AG04450 (cell line): ENCODE results near the gene ECI2. TPM values are rescaled to one million over a fixed set of nuclear protein-coding genes. Genes with fewer than 3 reads are reported as not detected.

Source experiments
- CTCF ChIA-PET: fragments of 300-600, 350-600 bp; formaldehyde crosslinking; extraction: SDS; loops from one replicate; lab custom pipeline; 2022; ENCODE audit warnings: antibody characterized with exemption, inconsistent platforms; lab: Charles Lee
- POLR2A ChIA-PET: fragments of 350-600 bp; formaldehyde crosslinking; extraction: SDS; loops from one replicate; lab custom pipeline; 2021; ENCODE audit warnings: antibody characterized with exemption, inconsistent platforms; lab: Yijun Ruan, JAX
- DNase-seq: peaks from one replicate; pipeline ENCODE4 v3.0.0-alpha.2; 2011; ENCODE audit warnings: low read depth, low spot score
- H3K27ac ChIP-seq: one replicate; pipeline ENCODE4 v1.5.1; 2012; ENCODE audit warnings: low read depth, low read length, control low read depth
- H3K27me3 ChIP-seq: one replicate; pipeline ENCODE4 v1.6.0; 2012; ENCODE audit warnings: low read length; ENCODE audit not compliant: control insufficient read depth, insufficient read depth
- H3K4me3 ChIP-seq: 2 replicates; pipeline ENCODE4 v1.5.1; 2011; ENCODE audit warnings: mild to moderate bottlenecking, low read depth, low read length, control low read depth
- H3K9me3 ChIP-seq: 2 replicates; pipeline ENCODE4 v1.5.1; 2012; ENCODE audit warnings: low read length; ENCODE audit not compliant: control insufficient read depth, insufficient read depth
- polyA plus RNA-seq: library from polyadenylated mRNA; depleted of rRNA; stranded (reverse); fragments of >200 nt; gene quantifications from 2 replicates; pipeline ENCODE4 v1.2.3, GENCODE V29; 2011
- TF ChIP-seq, protein P1 (sequence below): IDR thresholded peaks from 2 replicates; pipeline ENCODE4 v1.5.1; 2011; ENCODE audit warnings: low read depth, low read length, control low read depth, inconsistent platforms

The ECI2 gene
- polyA plus RNA-seq, 1 experiment: 88.4 TPM

DNA sequence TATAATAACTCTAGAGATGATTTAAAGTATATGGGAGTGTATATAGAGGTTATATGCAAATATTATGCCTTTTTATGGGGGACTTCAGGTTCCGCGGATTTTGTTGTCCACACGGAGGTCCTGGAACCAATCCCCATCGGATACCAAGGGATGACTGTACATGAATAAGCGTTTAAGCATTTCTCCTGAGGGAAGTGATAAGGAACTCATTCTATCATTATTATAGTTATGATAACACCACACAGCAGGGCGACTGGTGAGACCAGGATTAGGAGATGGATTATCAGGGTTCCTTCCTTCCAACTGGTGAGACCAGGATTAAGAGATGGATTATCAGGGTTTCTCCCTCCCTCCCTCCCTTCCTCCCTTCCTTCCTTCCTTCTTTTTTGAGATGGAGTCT lies 6.6 kb downstream of the ECI2 start:
- Histone ChIP-seq H3K4me3 (no peak overlapping the region), H3K27me3 (no peaks in the 10 kb centered on the region), H3K27ac (no peak overlapping the region), H3K9me3 (no peaks in the 10 kb centered on the region; the same call in 1 of the 2 replicates)
- CTCF ChIA-PET: interaction anchor here (0.9 to 1.7 kb wide), 3 partner anchors 27 to 72 kb away, joined by 3 to 4 read pairs (median 4); no protein-coding TSS in a partner anchor
- POLR2A ChIA-PET: no interaction called here
- DNase-seq: no peak
- TF ChIP-seq, protein P1, sequence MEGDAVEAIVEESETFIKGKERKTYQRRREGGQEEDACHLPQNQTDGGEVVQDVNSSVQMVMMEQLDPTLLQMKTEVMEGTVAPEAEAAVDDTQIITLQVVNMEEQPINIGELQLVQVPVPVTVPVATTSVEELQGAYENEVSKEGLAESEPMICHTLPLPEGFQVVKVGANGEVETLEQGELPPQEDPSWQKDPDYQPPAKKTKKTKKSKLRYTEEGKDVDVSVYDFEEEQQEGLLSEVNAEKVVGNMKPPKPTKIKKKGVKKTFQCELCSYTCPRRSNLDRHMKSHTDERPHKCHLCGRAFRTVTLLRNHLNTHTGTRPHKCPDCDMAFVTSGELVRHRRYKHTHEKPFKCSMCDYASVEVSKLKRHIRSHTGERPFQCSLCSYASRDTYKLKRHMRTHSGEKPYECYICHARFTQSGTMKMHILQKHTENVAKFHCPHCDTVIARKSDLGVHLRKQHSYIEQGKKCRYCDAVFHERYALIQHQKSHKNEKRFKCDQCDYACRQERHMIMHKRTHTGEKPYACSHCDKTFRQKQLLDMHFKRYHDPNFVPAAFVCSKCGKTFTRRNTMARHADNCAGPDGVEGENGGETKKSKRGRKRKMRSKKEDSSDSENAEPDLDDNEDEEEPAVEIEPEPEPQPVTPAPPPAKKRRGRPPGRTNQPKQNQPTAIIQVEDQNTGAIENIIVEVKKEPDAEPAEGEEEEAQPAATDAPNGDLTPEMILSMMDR: no peak

DNA sequence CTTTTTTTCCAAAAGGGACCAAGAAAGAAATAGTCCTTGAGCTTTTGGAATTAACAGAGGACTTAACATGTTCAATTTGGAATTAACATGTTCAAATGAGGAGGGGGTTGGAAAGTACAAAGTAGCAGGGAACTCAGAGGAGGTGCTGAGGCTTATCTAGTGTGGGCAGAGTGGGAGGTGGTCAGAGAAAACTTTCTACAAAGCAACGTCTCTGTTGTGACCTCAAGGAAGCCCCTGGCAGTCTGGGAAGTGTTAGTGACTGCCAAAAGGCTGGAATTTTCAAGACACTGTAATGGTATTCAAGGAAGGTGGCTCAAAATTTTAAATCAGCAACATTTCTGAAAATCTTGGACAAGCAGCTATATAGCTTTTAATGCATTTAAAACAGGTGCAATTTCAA lies 7.3 kb downstream of the ECI2 start:
- DNase-seq: no peak
- Histone ChIP-seq H3K9me3 (no peaks in the 10 kb centered on the region; the same call in 1 of the 2 replicates), H3K4me3 (no peak overlapping the region), H3K27me3 (no peaks in the 10 kb centered on the region), H3K27ac (no peak overlapping the region)
- POLR2A ChIA-PET: no interaction called here
- CTCF ChIA-PET: interaction anchor here (0.9 to 3.2 kb wide), 3 partner anchors 28 to 83 kb away, joined by 4 to 33 read pairs (median 4); no protein-coding TSS in a partner anchor
- TF ChIP-seq, protein P1: no peak

DNA sequence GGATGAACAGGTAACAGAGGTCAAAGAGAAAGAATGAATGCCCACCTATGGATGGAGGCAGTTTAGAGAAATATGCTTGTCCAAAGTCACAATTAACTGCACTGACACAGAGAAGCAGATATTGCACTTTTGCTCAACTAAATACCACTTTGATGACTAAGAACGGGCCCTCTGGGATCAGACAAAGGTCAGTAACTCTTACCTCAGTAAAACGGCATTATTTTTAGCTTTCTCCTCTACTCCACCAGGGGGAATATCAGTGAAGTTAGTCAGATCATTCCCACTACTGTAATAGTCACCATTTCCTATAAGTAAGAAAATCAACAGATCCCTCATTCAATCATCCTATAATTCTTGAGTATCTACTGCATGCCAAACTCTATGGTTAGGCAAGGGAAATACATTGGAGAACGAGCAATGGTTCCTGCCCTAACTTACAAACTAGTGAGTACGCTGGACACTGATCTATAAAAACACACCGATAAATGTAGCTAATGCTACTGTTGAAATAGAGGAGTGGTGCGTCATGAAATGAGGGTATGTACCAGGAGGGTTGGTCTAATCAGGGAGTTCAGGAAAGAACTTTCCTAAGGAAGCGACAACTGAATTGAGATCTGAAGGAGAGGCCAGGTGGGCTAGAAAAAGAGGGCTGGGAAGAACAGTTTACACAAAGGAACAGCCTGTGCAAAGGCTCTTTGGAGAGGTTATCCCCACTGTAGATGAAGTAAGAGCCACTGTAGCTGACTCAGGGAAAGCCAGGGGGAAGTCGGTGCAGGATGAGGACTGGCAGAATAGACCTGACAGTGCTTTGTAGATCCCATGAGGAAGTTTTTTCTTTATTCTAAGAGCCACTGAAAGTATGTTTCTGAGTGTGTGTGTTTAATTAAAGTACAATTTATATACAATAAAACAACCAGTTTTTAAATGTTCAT lies 9.2 kb downstream of the ECI2 start:
- ChIA-PET POLR2A (interaction anchor here (1.1 to 1.3 kb wide), 2 partner anchors 10 to 105 kb away, joined by 4 read pairs; partner anchors contain the start of gene ECI2), CTCF (interaction anchor here (0.6 to 3.4 kb wide), 8 partner anchors 14 to 277 kb away, joined by 3 to 33 read pairs (median 3); partner anchors contain the start of gene FAM50B)
- TF ChIP-seq, protein P1: peak; percentile 58
- H3K4me3 ChIP-seq: no peak overlapping the region
- no peaks in the 10 kb centered on the region for H3K27me3 ChIP-seq
- H3K9me3 ChIP-seq: no peaks in the 10 kb centered on the region
- peak; percentile 62 for DNase-seq
- peak overlapping the region; percentile 11 for H3K27ac ChIP-seq

DNA sequence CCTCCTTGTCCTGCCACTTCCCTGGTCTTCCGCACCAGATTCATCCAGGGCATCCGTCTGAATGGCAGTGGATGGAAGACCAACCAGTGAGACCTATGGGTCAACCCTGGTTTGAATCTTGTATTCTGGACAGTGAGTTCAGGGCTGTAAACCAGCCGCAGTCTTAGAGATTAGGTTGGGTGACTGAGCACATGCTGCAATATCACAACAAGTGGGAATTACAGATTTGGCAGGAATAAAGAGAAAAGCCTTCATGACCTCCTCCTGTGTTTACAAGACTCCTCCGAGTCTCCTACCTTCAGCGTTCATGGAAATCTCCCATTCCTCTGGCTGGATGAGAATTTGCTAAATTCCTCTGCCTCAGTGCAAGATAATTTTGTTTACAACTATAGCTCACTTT lies 9.9 kb downstream of the ECI2 start:
- no peak overlapping the region for H3K4me3 ChIP-seq
- no peak for DNase-seq
- no peaks in the 10 kb centered on the region for H3K27me3 ChIP-seq
- ChIA-PET POLR2A (interaction anchor here (1.1 kb wide), 1 partner anchor 105 kb away, joined by 4 read pairs; a partner anchor contains a TSS), CTCF (interaction anchor here (0.6 to 3.4 kb wide), 5 partner anchors 30 to 277 kb away, joined by 3 to 33 read pairs (median 5); partner anchors contain the start of gene FAM50B)
- no peak overlapping the region for H3K27ac ChIP-seq
- no peaks in the 10 kb centered on the region for H3K9me3 ChIP-seq
- TF ChIP-seq, protein P1: no peak
